HTERT RPE-1 (cell line): ENCODE measurements around the gene TMEM260.
"Not testable (repeated sequence)": the region's sequence is repeated elsewhere in the genome, so short reads cannot be mapped to it uniquely, and the experiment has no call there.

Source experiments
- in situ Hi-C: fragments of 300-500 bp; cut with MboI; formaldehyde crosslinking; loops from 4 replicates; pipeline ENCODE4 v1.14.3; 2020; ENCODE audit warnings: low sequenced_read_pairs

Gene TMEM260

GRCh38 chr14:56666716-56667115, 87.1 kb downstream of the TMEM260 start:
- in situ Hi-C loops, result no loop called here

- in situ Hi-C loops, result not testable (repeated sequence)
Measured at GRCh38 chr14:56667290-56667689, 87.7 kb downstream of the TMEM260 start.

- in situ Hi-C loops, result no loop called here
Measured at GRCh38 chr14:56676042-56676441, 96.4 kb downstream of the TMEM260 start.

- in situ Hi-C loops, result no loop called here
Measured at GRCh38 chr14:56678838-56679237, 99.2 kb downstream of the TMEM260 start.

DNA sequence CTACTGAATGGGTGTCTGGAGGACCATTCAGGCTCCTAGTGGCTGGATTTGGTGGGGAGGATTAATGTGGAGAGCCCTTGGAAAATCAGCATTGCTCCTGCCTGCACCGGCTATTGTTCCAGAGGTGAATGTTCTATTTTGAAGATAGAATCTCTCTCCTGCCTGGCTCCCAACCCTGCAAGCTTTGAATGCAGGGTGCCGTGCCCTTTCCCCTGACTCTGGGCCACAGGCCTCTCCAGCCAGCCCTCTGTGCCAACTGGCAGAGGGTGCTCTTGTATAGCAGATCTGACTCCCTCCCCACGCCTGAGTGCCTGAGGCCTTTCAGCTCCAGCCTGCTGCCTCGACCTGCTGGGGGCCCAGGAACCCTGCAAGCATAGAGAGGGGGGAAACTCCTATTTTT, 106.8 kb downstream of the TMEM260 start:
- in situ Hi-C loops, result no loop called here

DNA sequence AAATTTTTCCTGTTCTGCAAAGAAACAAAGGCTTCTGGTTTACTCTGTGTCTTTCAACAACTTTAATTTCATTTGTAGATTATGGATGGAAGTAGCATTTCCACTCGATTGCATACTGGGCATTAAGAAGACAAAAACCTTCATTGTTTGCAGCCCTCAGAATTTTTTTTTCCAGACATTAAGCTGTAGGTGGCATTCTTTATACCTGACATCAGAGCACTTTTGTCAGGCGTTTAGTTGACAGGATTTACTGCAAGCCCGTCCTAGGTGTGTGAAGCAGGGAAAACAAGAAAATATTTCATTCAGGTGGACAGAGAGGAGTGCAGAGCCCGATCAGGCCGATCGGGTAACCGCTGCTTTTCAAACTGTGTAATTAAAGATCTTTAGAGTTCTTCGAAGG, 107.5 kb downstream of the TMEM260 start:
- in situ Hi-C loops, result no loop called here

DNA sequence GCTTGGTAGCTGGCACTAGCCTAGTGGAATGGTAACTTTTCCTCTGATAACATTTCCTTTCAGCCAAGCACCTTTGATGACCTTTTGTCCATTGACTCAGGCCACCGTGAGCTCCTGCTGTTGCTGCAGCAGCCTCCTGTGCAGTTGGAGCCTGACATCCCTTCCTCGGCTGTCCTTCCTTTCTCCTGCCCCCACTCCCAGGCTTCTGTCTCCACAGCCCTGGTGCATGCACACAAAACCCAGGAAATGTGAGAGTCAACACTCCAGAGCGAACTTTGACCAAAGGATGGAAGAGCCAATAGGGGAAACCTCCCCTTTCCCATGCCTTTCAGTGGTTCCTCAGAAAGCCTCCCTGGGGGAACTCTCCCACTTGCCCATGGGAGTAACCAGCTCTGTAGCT, 115.0 kb downstream of the TMEM260 start:
- in situ Hi-C loops, result no loop called here

DNA sequence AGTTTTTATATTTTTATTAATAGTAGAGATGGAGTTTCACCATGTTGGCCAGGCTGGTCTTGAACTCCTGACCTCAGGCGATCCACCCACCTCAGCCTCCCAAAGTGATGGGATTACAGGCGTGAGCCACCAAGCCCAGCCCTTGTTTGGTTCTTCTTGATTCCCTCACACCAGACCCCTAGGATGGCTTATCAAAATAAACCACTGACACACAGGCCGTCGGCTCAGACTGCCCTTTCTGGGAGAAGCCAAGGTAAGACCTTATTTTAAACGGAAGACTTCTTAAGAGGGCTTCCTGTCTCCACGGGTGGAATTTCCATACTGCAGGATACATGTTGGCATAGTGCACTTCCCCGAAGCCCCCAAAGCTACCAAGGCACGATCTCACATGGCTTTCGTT, 115.6 kb downstream of the TMEM260 start:
- in situ Hi-C loops, result not testable (repeated sequence)
